GM12878 (cell line): ENCODE results near the gene TSPO2. TPM values are rescaled to one million over a fixed set of nuclear protein-coding genes. Genes with fewer than 3 reads are reported as not detected.

Source experiments
- ATAC-seq: fragments of 200-7000 bp; cut with Tn5 transposase; 3 replicates; pipeline ENCODE4 v1.9.1; 2020; ENCODE audit warnings: mild to moderate bottlenecking, moderate library complexity
- BruUV-seq: library from RNA; stranded (reverse); fragments of 400-500 nt; replicated peaks from 2 replicates; lab custom pipeline; 2021; lab: Mats Ljungman, UMichigan
- CTCF ChIA-PET: fragments of 300-600 bp; sonication (Branson Sonifier 250); formaldehyde crosslinking; extraction: SDS; loops from one replicate; lab custom pipeline; 2021; ENCODE audit warnings: inconsistent platforms; lab: Yijun Ruan, JAX
- POLR2A ChIA-PET: fragments of 350-600 bp; formaldehyde crosslinking; extraction: SDS; loops from one replicate; lab custom pipeline; 2021; ENCODE audit warnings: inconsistent platforms; lab: Charles Lee
- RAD21 ChIA-PET: fragments of 300-600 bp; sonication (Branson Sonifier 250); formaldehyde crosslinking; loops from one replicate; lab custom pipeline; 2023; ENCODE audit warnings: antibody characterized with exemption; ENCODE audit not compliant: unreplicated experiment; lab: Charles Lee
- SMC1A ChIA-PET: fragments of 300-600 bp; sonication (Branson Sonifier 250); formaldehyde crosslinking; loops from one replicate; lab custom pipeline; 2023; ENCODE audit not compliant: unreplicated experiment, uncharacterized antibody; lab: Charles Lee
- DNase-seq: peaks from one replicate; pipeline ENCODE4 v3.0.0-alpha.2; 2011; ENCODE audit warnings: low read depth, low spot score
- FAIRE-seq: peaks from 3 replicates; lab custom pipeline; 2011; peaks lifted over from hg19 to GRCh38; lab: Jason Lieb, UNC
- H2AFZ ChIP-seq: 2 replicates; pipeline ENCODE4 v1.6.0; 2011; ENCODE audit warnings: low read depth, low read length, control low read depth; ENCODE audit not compliant: control insufficient read depth
- H3K27ac ChIP-seq: 2 replicates; pipeline ENCODE4 v1.5.1; 2011; ENCODE audit warnings: control low read depth; ENCODE audit not compliant: control insufficient read depth, insufficient read depth
- H3K27me3 ChIP-seq, 2 experiments: replicated peaks in 1 of 2; 2 replicates each; pipeline versions ENCODE4 v1.6.0 to v1.6.1; 2011; ENCODE audit warnings: low read length in 1 of 2; ENCODE audit not compliant: control insufficient read depth in 2 of 2, insufficient read depth in 2 of 2
- H3K36me3 ChIP-seq, 2 experiments: 2 replicates each; pipeline ENCODE4 v1.5.1; 2011; ENCODE audit warnings: low read length in 1 of 2; ENCODE audit not compliant: control insufficient read depth in 2 of 2, insufficient read depth in 2 of 2
- H3K4me1 ChIP-seq: 2 replicates; pipeline ENCODE4 v1.6.1; 2011; ENCODE audit warnings: mild to moderate bottlenecking, low read length, moderate library complexity, mixed read lengths; ENCODE audit not compliant: control insufficient read depth, insufficient read depth
- H3K4me2 ChIP-seq: 2 replicates; pipeline ENCODE4 v1.6.0; 2011; ENCODE audit warnings: control low read depth; ENCODE audit not compliant: control insufficient read depth, insufficient read depth
- H3K4me3 ChIP-seq: fragments of 200-600 bp; sonication (generic); 2 replicates; pipeline ENCODE4 v1.5.1; 2016
- H3K79me2 ChIP-seq: 2 replicates; pipeline ENCODE4 v1.6.0; 2011; ENCODE audit warnings: low read length; ENCODE audit not compliant: control insufficient read depth, insufficient read depth
- H3K9ac ChIP-seq: 2 replicates; pipeline ENCODE4 v1.8.0; 2011; ENCODE audit warnings: low read length, control low read depth, mixed read lengths; ENCODE audit not compliant: control insufficient read depth, insufficient read depth
- H3K9me3 ChIP-seq: replicated peaks from 3 replicates; pipeline ENCODE4 v1.5.1; 2011; ENCODE audit warnings: mild to moderate bottlenecking, low read length; ENCODE audit not compliant: control insufficient read depth, insufficient read depth
- H4K20me1 ChIP-seq: 2 replicates; pipeline ENCODE4 v1.6.0; 2011; ENCODE audit not compliant: control insufficient read depth, insufficient read depth
- IKZF1 ChIP-seq: fragments of 450-650 bp; conservative IDR thresholded peaks from 2 replicates; pipeline ENCODE4 v1.6.1; 2017; ENCODE audit warnings: antibody characterized with exemption, mild to moderate bottlenecking
- MEF2A ChIP-seq: IDR thresholded peaks from 2 replicates; pipeline ENCODE4 v1.6.1; 2011; ENCODE audit warnings: low read depth, mild to moderate bottlenecking, low read length, moderate library complexity; ENCODE audit not compliant: insufficient read depth
- RAD21 ChIP-seq: IDR thresholded peaks from 2 replicates; pipeline ENCODE4 v1.6.1; 2011; ENCODE audit warnings: mild to moderate bottlenecking, low read depth, low read length, moderate library complexity; ENCODE audit not compliant: insufficient read depth
- RFX5 ChIP-seq: IDR thresholded peaks from 2 replicates; pipeline ENCODE4 v1.6.1; 2011; ENCODE audit warnings: low read depth, low read length, improper control_type of control experiment
- SIN3A ChIP-seq: IDR thresholded peaks from 2 replicates; pipeline ENCODE4 v1.6.1; 2012; ENCODE audit warnings: low read depth, low read length, improper control_type of control experiment
- SREBF2 ChIP-seq: IDR thresholded peaks from 2 replicates; pipeline ENCODE4 v1.6.1; 2012; ENCODE audit warnings: mild to moderate bottlenecking, low read length
- SRF ChIP-seq, 2 experiments: IDR thresholded peaks; 2 replicates each; pipeline ENCODE4 v1.6.1; 2011; ENCODE audit warnings: low read depth in 2 of 2, low read length in 2 of 2, mild to moderate bottlenecking in 1 of 2, moderate library complexity in 1 of 2
- TCF7 ChIP-seq: IDR thresholded peaks from 2 replicates; pipeline ENCODE4 v1.6.1; 2014; ENCODE audit warnings: antibody characterized with exemption, borderline replicate concordance
- ZNF274 ChIP-seq: IDR thresholded peaks from one replicate; pipeline ENCODE4 v1.8.0; 2011; ENCODE audit not compliant: insufficient read length, insufficient read depth
- in situ Hi-C: fragments of 300-500 bp; cut with MboI; formaldehyde crosslinking; loops from 9 replicates; pipeline ENCODE4 v1.14.3; 2018; ENCODE audit warnings: mixed read lengths
- intact Hi-C: fragments of 100-400 bp; cut with micrococcal nuclease; formaldehyde crosslinking; loops from one replicate; pipeline ENCODE4 v1.14.2; 2022; ENCODE audit not compliant: unreplicated experiment
- polyA plus RNA-seq, 11 experiments: library from polyadenylated mRNA; depleted of rRNA in 4 of 11; unstranded in 6 of 11; stranded (reverse) in 5 of 11; fragments of >200 nt; fragmentation: Nextera tagmentation in 4 of 11; fragmentation: Illumina TruSeq in 1 of 11; extraction: Ambion mirVana in 4 of 11; extraction: Trizol in 1 of 11; gene quantifications; 1 replicate in 1 of 11; 2 replicates in 10 of 11; pipeline versions ENCODE4 v1.2.1 to v1.2.3, GENCODE V29; 2011 to 2016; ENCODE audit warnings: inconsistent platforms in 2 of 11, missing spikeins in 2 of 11, low read depth in 1 of 11
- total RNA-seq, 4 experiments: library from RNA; depleted of rRNA in 3 of 4; stranded (reverse); fragments of >200 nt in 3 of 4; fragmentation: Illumina TruSeq in 1 of 4; extraction: Trizol in 1 of 4; gene quantifications; 2 replicates each; pipeline versions ENCODE4 v1.2.1 to v1.2.3, GENCODE V29; 2013 to 2021
- TF ChIP-seq, protein P1 (sequence below): IDR thresholded peaks from 2 replicates; pipeline ENCODE4 v1.6.1; 2011; ENCODE audit warnings: borderline replicate concordance, low read depth, mild to moderate bottlenecking, moderate library complexity, low read length; ENCODE audit not compliant: insufficient read depth, poor library complexity, severe bottlenecking
- TF ChIP-seq, protein P2 (sequence below): fragments of 450-650 bp; IDR thresholded peaks from 2 replicates; pipeline ENCODE4 v1.6.1; 2017; ENCODE audit warnings: mild to moderate bottlenecking, moderate library complexity
- TF ChIP-seq, protein P3 (sequence below): fragments of 450-650 bp; IDR thresholded peaks from 2 replicates; pipeline ENCODE4 v1.6.1; 2017; ENCODE audit warnings: borderline replicate concordance

The TSPO2 gene
- total and polyA plus RNA-seq, 10 of the 15 experiments (the other 5 are each of a cell fraction or from before 2014, with no cell fraction given), result not detected

DNA sequence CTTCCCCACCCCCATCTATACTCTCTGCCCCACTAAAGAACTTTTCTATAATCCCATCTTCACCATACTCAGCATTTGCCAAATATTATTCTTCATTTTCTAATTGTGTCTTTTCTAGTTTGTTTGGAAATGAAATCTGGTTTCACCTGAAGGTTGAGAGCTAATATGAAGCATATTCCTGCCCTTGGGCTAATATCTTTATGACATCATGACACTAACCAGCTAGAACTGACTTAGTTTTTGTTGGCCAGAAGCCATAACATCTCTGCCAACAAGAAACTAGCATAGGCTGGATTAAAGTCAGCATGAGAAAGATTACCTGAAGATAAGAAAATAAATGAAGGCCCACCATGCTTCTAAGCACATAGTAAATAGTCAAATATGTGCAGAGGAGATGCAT is 20.0 kb upstream of the TSPO2 start:
- in situ Hi-C loops, result no loop called here
- ChIA-PET RAD21 (no interaction called here), POLR2A (no interaction called here), CTCF (interaction anchor here (0.6 to 2.2 kb wide), 2 partner anchors 17 to 308 kb away, joined by 3 to 10 read pairs; partner anchors contain the start of gene UNC5CL), SMC1A (no interaction called here)
- BruUV-seq, result no TSS peak
- FAIRE-seq, result no peak
- Histone ChIP-seq H3K9me3 (no peaks in the 10 kb centered on the region), H4K20me1 (no peaks in the 10 kb centered on the region; the same call in 1 of the 2 replicates), H3K36me3 (no peaks in the 10 kb centered on the region), H2AFZ (no peak overlapping the region), H3K4me3 (no peak overlapping the region), H3K27me3 (no peaks in the 10 kb centered on the region), H3K9ac (no peak overlapping the region), H3K4me1 (peaks cover 2% of the 10 kb centered on the region; the same call in 1 of the 2 replicates), H3K79me2 (no peaks in the 10 kb centered on the region), H3K4me2 (no peak overlapping the region), H3K27ac (no peak overlapping the region)
- DNase-seq, result no peak
- ATAC-seq, result no peak
- intact Hi-C loops, result no loop called here
- TF ChIP-seq, protein P1, sequence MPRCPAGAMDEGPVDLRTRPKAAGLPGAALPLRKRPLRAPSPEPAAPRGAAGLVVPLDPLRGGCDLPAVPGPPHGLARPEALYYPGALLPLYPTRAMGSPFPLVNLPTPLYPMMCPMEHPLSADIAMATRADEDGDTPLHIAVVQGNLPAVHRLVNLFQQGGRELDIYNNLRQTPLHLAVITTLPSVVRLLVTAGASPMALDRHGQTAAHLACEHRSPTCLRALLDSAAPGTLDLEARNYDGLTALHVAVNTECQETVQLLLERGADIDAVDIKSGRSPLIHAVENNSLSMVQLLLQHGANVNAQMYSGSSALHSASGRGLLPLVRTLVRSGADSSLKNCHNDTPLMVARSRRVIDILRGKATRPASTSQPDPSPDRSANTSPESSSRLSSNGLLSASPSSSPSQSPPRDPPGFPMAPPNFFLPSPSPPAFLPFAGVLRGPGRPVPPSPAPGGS, result no peak
- TF ChIP-seq RFX5, result no peak
- TF ChIP-seq MEF2A, result no peak
- no peak for TF ChIP-seq TCF7
- TF ChIP-seq SIN3A, result no peak
- TF ChIP-seq RAD21, result no peak
- no peak for TF ChIP-seq SREBF2
- no peak for TF ChIP-seq ZNF274
- TF ChIP-seq, protein P2, sequence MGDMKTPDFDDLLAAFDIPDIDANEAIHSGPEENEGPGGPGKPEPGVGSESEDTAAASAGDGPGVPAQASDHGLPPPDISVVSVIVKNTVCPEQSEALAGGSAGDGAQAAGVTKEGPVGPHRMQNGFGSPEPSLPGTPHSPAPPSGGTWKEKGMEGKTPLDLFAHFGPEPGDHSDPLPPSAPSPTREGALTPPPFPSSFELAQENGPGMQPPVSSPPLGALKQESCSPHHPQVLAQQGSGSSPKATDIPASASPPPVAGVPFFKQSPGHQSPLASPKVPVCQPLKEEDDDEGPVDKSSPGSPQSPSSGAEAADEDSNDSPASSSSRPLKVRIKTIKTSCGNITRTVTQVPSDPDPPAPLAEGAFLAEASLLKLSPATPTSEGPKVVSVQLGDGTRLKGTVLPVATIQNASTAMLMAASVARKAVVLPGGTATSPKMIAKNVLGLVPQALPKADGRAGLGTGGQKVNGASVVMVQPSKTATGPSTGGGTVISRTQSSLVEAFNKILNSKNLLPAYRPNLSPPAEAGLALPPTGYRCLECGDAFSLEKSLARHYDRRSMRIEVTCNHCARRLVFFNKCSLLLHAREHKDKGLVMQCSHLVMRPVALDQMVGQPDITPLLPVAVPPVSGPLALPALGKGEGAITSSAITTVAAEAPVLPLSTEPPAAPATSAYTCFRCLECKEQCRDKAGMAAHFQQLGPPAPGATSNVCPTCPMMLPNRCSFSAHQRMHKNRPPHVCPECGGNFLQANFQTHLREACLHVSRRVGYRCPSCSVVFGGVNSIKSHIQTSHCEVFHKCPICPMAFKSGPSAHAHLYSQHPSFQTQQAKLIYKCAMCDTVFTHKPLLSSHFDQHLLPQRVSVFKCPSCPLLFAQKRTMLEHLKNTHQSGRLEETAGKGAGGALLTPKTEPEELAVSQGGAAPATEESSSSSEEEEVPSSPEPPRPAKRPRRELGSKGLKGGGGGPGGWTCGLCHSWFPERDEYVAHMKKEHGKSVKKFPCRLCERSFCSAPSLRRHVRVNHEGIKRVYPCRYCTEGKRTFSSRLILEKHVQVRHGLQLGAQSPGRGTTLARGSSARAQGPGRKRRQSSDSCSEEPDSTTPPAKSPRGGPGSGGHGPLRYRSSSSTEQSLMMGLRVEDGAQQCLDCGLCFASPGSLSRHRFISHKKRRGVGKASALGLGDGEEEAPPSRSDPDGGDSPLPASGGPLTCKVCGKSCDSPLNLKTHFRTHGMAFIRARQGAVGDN, result no peak
- no peak for TF ChIP-seq IKZF1
- TF ChIP-seq, protein P3, sequence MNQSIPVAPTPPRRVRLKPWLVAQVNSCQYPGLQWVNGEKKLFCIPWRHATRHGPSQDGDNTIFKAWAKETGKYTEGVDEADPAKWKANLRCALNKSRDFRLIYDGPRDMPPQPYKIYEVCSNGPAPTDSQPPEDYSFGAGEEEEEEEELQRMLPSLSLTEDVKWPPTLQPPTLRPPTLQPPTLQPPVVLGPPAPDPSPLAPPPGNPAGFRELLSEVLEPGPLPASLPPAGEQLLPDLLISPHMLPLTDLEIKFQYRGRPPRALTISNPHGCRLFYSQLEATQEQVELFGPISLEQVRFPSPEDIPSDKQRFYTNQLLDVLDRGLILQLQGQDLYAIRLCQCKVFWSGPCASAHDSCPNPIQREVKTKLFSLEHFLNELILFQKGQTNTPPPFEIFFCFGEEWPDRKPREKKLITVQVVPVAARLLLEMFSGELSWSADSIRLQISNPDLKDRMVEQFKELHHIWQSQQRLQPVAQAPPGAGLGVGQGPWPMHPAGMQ, result no peak
- no peak for TF ChIP-seq SRF (IDR thresholded peaks at IDR 0.05; ENCODE audit: low read depth in 2 of 2, low read length in 2 of 2)
